Thymus (tissue), 11 donors: ENCODE data around the gene H6PD. TPM values are rescaled to one million over a fixed set of nuclear protein-coding genes. Genes with fewer than 3 reads are reported as not detected.
"Not testable (repeated sequence)": the region's sequence is repeated elsewhere in the genome, so short reads cannot be mapped to it uniquely, and the experiment has no call there.

ENCODE experiments used
- DNase-seq, 9 donors: peaks; one replicate each; pipeline ENCODE4 v3.0.0-alpha.2; 2013; ENCODE audit warnings: low spot score in 9 of 9, low read depth in 6 of 9, missing footprints in 1 of 9
- H3K27ac ChIP-seq, 2 donors: one replicate each; pipeline ENCODE4 v1.5.1; 2013; ENCODE audit warnings: control low read depth in 1 of 2, low read depth in 1 of 2, low read length in 1 of 2, mild to moderate bottlenecking in 1 of 2, moderate library complexity in 1 of 2
- H3K27me3 ChIP-seq, 2 donors: one replicate each; pipeline ENCODE4 v1.5.1; 2013; ENCODE audit warnings: low read length in 1 of 2; ENCODE audit not compliant: control insufficient read depth in 2 of 2, insufficient read depth in 1 of 2
- H3K36me3 ChIP-seq, 2 donors: one replicate each; pipeline ENCODE4 v1.5.1; 2013; ENCODE audit warnings: low read length in 1 of 2, mild to moderate bottlenecking in 1 of 2, moderate library complexity in 1 of 2; ENCODE audit not compliant: control insufficient read depth in 2 of 2, insufficient read depth in 2 of 2
- H3K4me1 ChIP-seq, 2 donors: one replicate each; pipeline ENCODE4 v1.5.1; 2013; ENCODE audit warnings: low read length in 2 of 2; ENCODE audit not compliant: control insufficient read depth in 2 of 2, insufficient read depth in 2 of 2
- H3K4me3 ChIP-seq, 2 donors: one replicate each; pipeline ENCODE4 v1.5.1; 2013; ENCODE audit warnings: low read length in 2 of 2, control low read depth in 1 of 2, mild to moderate bottlenecking in 1 of 2
- H3K9me3 ChIP-seq, 2 donors: one replicate each; pipeline ENCODE4 v1.5.1; 2013; ENCODE audit warnings: low read length in 1 of 2, mild to moderate bottlenecking in 1 of 2; ENCODE audit not compliant: control insufficient read depth in 2 of 2, insufficient read depth in 1 of 2
- WGBS: extraction: QIAGEN DNeasy Blood & Tissue Kit; methylation state at CpG from one replicate; pipeline ENCODE4 v1.1.7; 2013; 5-methylcytosine and 5-hydroxymethylcytosine counted together
- polyA plus RNA-seq: library from polyadenylated mRNA; stranded (reverse); fragments of 200-250 nt; gene quantifications from one replicate; pipeline ENCODE4 v1.2.3, GENCODE V29; 2013
- total RNA-seq: library from RNA; stranded (reverse); fragments of 120-200 nt; gene quantifications from one replicate; pipeline ENCODE4 v1.2.4, GENCODE V29; 2013
- donor health status: healthy.

Gene H6PD
- total and polyA plus RNA-seq, 2 donors = 8.8 to 18.6 TPM

GRCh38 chr1:9294405-9294773, 59.8 kb downstream of the H6PD start:
- peaks cover 4 to 22% of the 10 kb centered on the region in 2 donors for H3K27me3 ChIP-seq
- WGBS = 45% methylated on average over 6 of the region's 6 CpGs
- H3K9me3 ChIP-seq = peaks cover 0 to 4% of the 10 kb centered on the region in 2 donors
- peak in 1 of 9 donors; percentile 51 for DNase-seq
- peaks cover 22 to 36% of the 10 kb centered on the region in 2 donors for H3K4me1 ChIP-seq
- no peaks in the 10 kb centered on the region for H3K36me3 ChIP-seq
- H3K27ac ChIP-seq = no peak overlapping the region
- peak overlapping the region in 1 of 2 donors; percentile 63 for H3K4me3 ChIP-seq

GRCh38 chr1:9294910-9295636, 60.5 kb downstream of the H6PD start:
- Histone ChIP-seq H3K9me3 (peaks cover 0 to 4% of the 10 kb centered on the region in 2 donors), H3K4me1 (peaks cover 22 to 33% of the 10 kb centered on the region in 2 donors), H3K36me3 (no peaks in the 10 kb centered on the region), H3K4me3 (no peak overlapping the region), H3K27me3 (peaks cover 4 to 22% of the 10 kb centered on the region in 2 donors), H3K27ac (no peak overlapping the region)
- 82% methylated on average over 10 of the region's 10 CpGs for WGBS
- peak in 1 of 9 donors; percentile 62 for DNase-seq

DNA sequence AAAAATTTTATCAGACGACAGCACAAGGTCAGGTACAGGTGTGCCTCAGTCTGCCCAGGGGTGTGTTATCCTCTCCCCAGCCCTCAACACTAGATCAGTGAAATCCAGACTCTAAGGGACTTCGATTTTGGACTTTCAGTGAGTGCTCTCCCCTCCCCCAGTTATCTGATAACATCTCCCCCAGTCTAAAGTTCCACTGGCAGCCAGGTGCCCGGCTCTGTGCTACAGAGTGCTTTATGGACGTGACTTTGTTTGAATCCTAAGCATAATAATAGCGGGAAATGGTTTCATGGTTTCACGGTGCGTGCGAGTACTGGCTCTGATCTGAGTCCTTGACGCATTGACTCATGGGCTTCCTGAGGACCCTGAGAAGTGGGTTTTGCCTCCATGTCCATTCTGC, 61.3 kb downstream of the H6PD start:
- DNase-seq = no peak
- H3K4me3 ChIP-seq = no peak overlapping the region
- peaks cover 0 to 4% of the 10 kb centered on the region in 2 donors for H3K9me3 ChIP-seq
- peaks cover 22 to 29% of the 10 kb centered on the region in 2 donors for H3K4me1 ChIP-seq
- whole genome bisulfite sequencing = 83% methylated on average over 9 of the region's 9 CpGs
- H3K36me3 ChIP-seq = no peaks in the 10 kb centered on the region
- H3K27me3 ChIP-seq = peaks cover 4 to 15% of the 10 kb centered on the region in 2 donors
- H3K27ac ChIP-seq = no peak overlapping the region

- WGBS = 97% methylated on average over 6 of the region's 6 CpGs
- no peak overlapping the region for H3K27ac ChIP-seq
- peaks cover 22 to 27% of the 10 kb centered on the region in 2 donors for H3K4me1 ChIP-seq
- peaks cover 0 to 4% of the 10 kb centered on the region in 2 donors for H3K9me3 ChIP-seq
- DNase-seq = no peak
- no peak overlapping the region for H3K4me3 ChIP-seq
- H3K27me3 ChIP-seq = peaks cover 4 to 10% of the 10 kb centered on the region in 2 donors
- peaks cover 0 to 4% of the 10 kb centered on the region in 2 donors for H3K36me3 ChIP-seq
These were observed 62.3 kb downstream of the H6PD start for GRCh38 chr1:9296850-9297249.

DNA sequence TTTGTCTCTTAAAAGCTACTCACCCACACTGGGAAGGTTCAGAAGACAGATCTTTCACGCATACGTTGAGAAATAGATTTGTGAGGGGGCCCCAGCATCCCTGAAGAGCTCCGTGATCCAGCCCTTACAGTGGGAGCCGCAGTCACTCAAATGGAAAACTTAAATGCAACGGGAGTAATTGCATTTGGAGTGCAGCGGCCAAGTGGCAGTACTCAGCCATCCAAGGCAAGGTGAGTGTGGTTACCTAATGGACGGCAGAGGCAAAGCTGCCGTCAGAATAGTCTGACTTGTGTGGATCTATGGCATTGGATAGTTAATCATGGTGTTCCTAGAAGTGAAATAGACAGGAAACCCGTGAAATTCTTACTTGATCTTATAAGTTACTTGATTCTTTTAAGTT, 63.3 kb downstream of the H6PD start:
- no peak for DNase-seq
- 64% methylated on average over 9 of the region's 9 CpGs for WGBS
- Histone ChIP-seq H3K4me1 (peaks cover 22 to 27% of the 10 kb centered on the region in 2 donors), H3K9me3 (peaks cover 0 to 4% of the 10 kb centered on the region in 2 donors), H3K27me3 (peaks cover 0 to 3% of the 10 kb centered on the region in 2 donors), H3K36me3 (peaks cover 0 to 4% of the 10 kb centered on the region in 2 donors), H3K4me3 (no peak overlapping the region), H3K27ac (no peak overlapping the region)

GRCh38 chr1:9298282-9298681, 63.7 kb downstream of the H6PD start:
- Histone ChIP-seq H3K4me3 (no peak overlapping the region), H3K27ac (no peak overlapping the region), H3K9me3 (peaks cover 0 to 4% of the 10 kb centered on the region in 2 donors), H3K4me1 (peaks cover 22 to 29% of the 10 kb centered on the region in 2 donors), H3K36me3 (peaks cover 0 to 4% of the 10 kb centered on the region in 2 donors), H3K27me3 (peaks cover 0 to 3% of the 10 kb centered on the region in 2 donors)
- WGBS = 0% methylated on average over 3 of the region's 3 CpGs
- DNase-seq = no peak

GRCh38 chr1:9299571-9300541, 65.3 kb downstream of the H6PD start:
- H3K27me3 ChIP-seq, H3K4me3 ChIP-seq, DNase-seq, H3K9me3 ChIP-seq, H3K36me3 ChIP-seq, H3K27ac ChIP-seq: not testable (repeated sequence)
- WGBS = 87% methylated on average over 16 of the region's 16 CpGs
- peaks cover 12 to 19% of the 10 kb centered on the region in 2 donors for H3K4me1 ChIP-seq

GRCh38 chr1:9300573-9300972, 66.0 kb downstream of the H6PD start:
- Histone ChIP-seq H3K27ac (no peak overlapping the region), H3K27me3 (no peaks in the 10 kb centered on the region), H3K4me1 (peaks cover 6 to 12% of the 10 kb centered on the region in 2 donors), H3K9me3 (peaks cover 0 to 4% of the 10 kb centered on the region in 2 donors), H3K4me3 (no peak overlapping the region), H3K36me3 (peaks cover 0 to 4% of the 10 kb centered on the region in 2 donors)
- whole genome bisulfite sequencing = 46% methylated on average over 6 of the region's 6 CpGs
- DNase-seq = no peak
